HS-27A (cell line): ENCODE measurements around the gene TSPAN6.

Experiments
- DNase-seq: peaks from one replicate; pipeline ENCODE4 v3.0.0-alpha.2; 2012; ENCODE audit warnings: low read depth, missing footprints

TSPAN6 gene

GRCh38 chrX:100636321-100636991 is at the start of gene TSPAN6:
TSPAN6 (minus strand) TSS chrX:100636806; CDS start chrX:100636694, 112 bp downstream.
- DNase-seq: peak; percentile 71

DNA sequence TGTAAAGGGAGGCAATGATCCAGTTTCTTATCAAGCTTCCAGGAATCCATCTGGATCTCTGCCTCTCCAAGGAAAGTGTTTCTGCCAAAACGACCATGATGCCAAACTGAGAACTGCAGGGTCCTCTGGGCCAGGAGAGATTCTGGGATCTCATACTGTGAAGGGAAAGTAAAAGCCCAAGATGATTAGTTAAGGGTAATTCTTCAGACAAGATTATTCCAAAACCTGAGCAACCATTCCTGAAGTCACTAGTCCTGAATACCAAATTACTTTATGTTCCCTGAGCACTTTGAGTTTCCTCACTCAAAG is 49.3 kb upstream of the TSPAN6 start:
- DNase-seq: no peak

GRCh38 chrX:100685284-100685996 is 48.8 kb upstream of the TSPAN6 start:
- no peak for DNase-seq

GRCh38 chrX:100682939-100683338 is 46.3 kb upstream of the TSPAN6 start:
- DNase-seq: no peak

GRCh38 chrX:100681599-100681998 is 45.0 kb upstream of the TSPAN6 start:
- no peak for DNase-seq

- no peak for DNase-seq
These were observed 44.1 kb upstream of the TSPAN6 start for GRCh38 chrX:100680756-100681155.

GRCh38 chrX:100677611-100678181 is 41.1 kb upstream of the TSPAN6 start:
- no peak for DNase-seq

DNA sequence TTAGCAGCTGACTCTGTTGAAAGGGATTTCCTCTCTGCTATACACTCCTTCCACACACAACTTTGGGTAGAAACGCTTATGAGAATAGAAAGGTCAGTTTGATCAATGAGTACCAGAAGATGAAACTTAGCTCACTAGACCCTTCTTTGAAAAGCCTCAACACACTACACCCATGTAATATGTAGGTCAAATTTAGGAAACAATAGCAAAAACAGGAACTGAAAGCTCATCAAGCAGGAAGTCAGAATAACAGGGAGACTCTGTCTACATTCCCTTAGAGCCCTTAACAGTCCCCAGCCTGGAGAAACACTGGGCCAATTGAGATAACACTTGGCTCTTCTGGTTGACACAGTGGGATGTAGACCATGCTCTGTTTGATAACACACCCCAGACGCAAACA is 38.1 kb upstream of the TSPAN6 start:
- no peak for DNase-seq

DNA sequence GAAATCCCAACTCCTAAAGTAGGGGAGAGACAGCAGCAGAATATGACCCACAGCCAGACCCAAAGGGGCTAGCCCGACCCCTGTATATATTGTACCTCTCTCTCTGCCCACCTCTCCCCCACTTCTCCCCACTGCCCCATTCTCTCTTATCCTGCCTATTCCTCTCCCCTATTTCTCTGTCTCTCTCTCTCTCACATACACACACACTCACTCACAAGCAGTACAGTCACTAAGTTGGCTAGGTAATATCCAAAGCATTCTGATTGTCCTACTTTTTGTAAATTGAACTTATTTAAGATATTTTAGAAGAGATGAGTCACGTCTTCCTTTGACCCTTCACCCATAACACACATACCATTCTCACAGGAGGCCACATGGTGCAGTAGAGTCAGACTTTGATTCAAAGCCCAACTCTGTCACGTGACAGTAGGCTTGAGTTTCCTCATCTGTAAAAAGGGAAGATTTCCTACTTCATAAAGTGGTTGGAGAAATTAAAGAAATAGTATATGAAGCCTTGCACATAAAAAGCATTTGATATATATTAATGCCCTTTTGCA is 36.9 kb upstream of the TSPAN6 start:
- DNase-seq: no peak

- DNase-seq: no peak
These were observed 36.4 kb upstream of the TSPAN6 start for GRCh38 chrX:100672966-100673365.

GRCh38 chrX:100663642-100664041 is 27.0 kb upstream of the TSPAN6 start:
- no peak for DNase-seq

DNA sequence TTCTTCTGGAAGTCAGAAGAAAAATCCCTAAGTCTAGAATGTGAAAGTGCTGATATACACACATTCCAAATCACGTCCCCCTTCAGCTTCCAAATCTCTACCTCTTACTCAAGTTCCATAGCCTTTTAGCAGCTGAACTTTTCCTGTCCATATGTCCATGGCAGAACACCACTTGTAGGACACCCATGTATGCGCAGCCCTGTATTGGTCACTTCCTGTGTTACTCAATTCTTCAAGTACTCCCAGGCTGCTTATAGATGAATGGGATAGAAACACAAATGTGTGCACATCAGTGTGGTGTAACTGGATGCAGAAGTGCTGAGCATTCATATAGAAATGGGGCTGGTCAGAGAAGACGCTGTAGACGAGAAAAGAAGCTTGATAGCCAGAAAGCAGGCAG is 26.2 kb upstream of the TSPAN6 start:
- DNase-seq: no peak

GRCh38 chrX:100662170-100662569 is 25.6 kb upstream of the TSPAN6 start:
- no peak for DNase-seq

DNA sequence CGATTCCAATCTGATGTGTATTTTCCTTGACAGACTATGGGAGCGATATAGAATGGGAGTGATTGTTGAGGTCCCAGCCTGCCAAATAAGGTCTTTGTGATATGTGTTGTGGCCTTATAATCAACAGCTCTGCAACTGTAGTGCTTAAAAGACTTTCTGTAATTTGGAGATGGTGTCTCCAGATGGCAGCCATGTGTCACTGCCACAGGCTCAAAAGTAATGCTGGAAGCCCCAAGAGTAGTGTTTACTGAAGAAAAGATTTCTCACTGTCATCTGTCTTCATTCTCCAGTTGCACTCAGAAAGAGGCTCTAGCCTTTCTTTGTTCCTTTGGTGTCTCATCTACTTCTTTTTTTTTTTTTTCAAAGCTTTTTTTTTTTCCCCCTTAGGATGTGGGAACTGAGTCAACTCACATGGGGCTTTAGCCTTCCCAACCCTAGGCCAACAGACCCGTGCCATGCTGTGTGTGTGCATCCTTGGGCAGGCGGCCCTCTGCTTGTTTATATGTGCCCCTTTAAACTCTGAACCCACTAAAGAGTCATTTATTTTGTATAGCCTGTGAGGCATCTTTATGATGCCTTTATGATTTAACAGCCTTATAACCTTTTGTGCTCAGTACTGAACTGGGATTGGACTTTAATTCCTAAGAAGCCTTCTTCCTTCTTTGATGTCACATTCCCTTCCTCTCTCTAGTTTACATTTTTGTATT is 23.0 kb upstream of the TSPAN6 start:
- no peak for DNase-seq

- DNase-seq: no peak
These were observed 22.4 kb upstream of the TSPAN6 start for GRCh38 chrX:100658941-100659381.

GRCh38 chrX:100654261-100654660 is 17.7 kb upstream of the TSPAN6 start:
- no peak for DNase-seq

GRCh38 chrX:100652266-100652665 is 15.7 kb upstream of the TSPAN6 start:
- no peak for DNase-seq

- no peak for DNase-seq
These were observed 14.2 kb upstream of the TSPAN6 start for GRCh38 chrX:100650841-100651240.

GRCh38 chrX:100649550-100650356 is 13.1 kb upstream of the TSPAN6 start:
- DNase-seq: no peak

GRCh38 chrX:100648458-100649417 is 12.1 kb upstream of the TSPAN6 start:
- DNase-seq: no peak

GRCh38 chrX:100647739-100648138 is 11.1 kb upstream of the TSPAN6 start:
- DNase-seq: no peak
